Measurements from ENCODE around the gene MXD1. TPM values are rescaled to one million over a fixed set of nuclear protein-coding genes. Genes with fewer than 3 reads are reported as not detected.

Gene MXD1
- polyA plus RNA-seq, 3 donors: 83.1 to 247 (median 112) TPM

- peak overlapping the region in 1 of 3 experiments; percentile 16 for H3K4me3 ChIP-seq (replicated peaks in 1 of 3; ENCODE audit: low read depth in 2 of 3, low read length in 3 of 3)
- H3K4me3 Mint-ChIP-seq: peak overlapping the region; percentile 32 to 61
- H3K9me3 Mint-ChIP-seq: peaks cover 0 to 3% (median 0%) of the 10 kb centered on the region in 7 donors
- WGBS (ENCODE audit: insufficient coverage): 41% methylated on average over 3 of the region's 6 CpGs
- H3K4me2 ChIP-seq (replicated peaks; ENCODE audit: extremely low read depth, low read length, poor library complexity, severe bottlenecking): peak overlapping the region; percentile 15
- H3K4me1 ChIP-seq (ENCODE audit: control insufficient read depth in 1 of 2, insufficient read depth in 2 of 2, low read length in 2 of 2): peaks cover 45 to 63% of the 10 kb centered on the region in 2 donors
- H3K27me3 ChIP-seq (ENCODE audit: control insufficient read depth in 2 of 2, insufficient read depth in 2 of 2, low read length in 2 of 2): no peaks in the 10 kb centered on the region
- H3K27me3 Mint-ChIP-seq (ENCODE audit: low read depth in 3 of 3): peaks cover 0 to 3% (median 0%) of the 10 kb centered on the region in 3 donors
- H3K27ac Mint-ChIP-seq: peak overlapping the region; percentile 73 to 92 (median 90)
- no peaks in the 10 kb centered on the region for H4K20me1 ChIP-seq (ENCODE audit: insufficient read depth, low read length)
- peak overlapping the region; percentile 29 to 58 for H3K27ac ChIP-seq (ENCODE audit: low read depth in 1 of 2, low read length in 2 of 2)
- TF ChIP-seq, protein P1, sequence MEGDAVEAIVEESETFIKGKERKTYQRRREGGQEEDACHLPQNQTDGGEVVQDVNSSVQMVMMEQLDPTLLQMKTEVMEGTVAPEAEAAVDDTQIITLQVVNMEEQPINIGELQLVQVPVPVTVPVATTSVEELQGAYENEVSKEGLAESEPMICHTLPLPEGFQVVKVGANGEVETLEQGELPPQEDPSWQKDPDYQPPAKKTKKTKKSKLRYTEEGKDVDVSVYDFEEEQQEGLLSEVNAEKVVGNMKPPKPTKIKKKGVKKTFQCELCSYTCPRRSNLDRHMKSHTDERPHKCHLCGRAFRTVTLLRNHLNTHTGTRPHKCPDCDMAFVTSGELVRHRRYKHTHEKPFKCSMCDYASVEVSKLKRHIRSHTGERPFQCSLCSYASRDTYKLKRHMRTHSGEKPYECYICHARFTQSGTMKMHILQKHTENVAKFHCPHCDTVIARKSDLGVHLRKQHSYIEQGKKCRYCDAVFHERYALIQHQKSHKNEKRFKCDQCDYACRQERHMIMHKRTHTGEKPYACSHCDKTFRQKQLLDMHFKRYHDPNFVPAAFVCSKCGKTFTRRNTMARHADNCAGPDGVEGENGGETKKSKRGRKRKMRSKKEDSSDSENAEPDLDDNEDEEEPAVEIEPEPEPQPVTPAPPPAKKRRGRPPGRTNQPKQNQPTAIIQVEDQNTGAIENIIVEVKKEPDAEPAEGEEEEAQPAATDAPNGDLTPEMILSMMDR (IDR thresholded peaks at IDR 0.05): peak; percentile 25
- H3K79me2 ChIP-seq (ENCODE audit: insufficient read depth, low read length): no peaks in the 10 kb centered on the region
- H2AFZ ChIP-seq (ENCODE audit: insufficient read depth, low read depth, low read length, poor library complexity, severe bottlenecking): peak overlapping the region; percentile 52
- no peak overlapping the region for H3K9ac ChIP-seq (ENCODE audit: insufficient read depth, low read length, poor library complexity, severe bottlenecking)
- H3K36me3 ChIP-seq (replicated peaks in 1 of 2; ENCODE audit: control insufficient read depth in 1 of 2, insufficient read depth in 2 of 2, low read length in 2 of 2): no peaks in the 10 kb centered on the region
- H3K36me3 Mint-ChIP-seq: no peaks in the 10 kb centered on the region
- peaks cover 61% of the 10 kb centered on the region for H3K4me1 Mint-ChIP-seq
- DNase-seq: peak in 2 of 3 donors; percentile 33 to 44
- intact Hi-C loops (cut with micrococcal nuclease): no loop called here
- H3K9me3 ChIP-seq (replicated peaks in 1 of 2; ENCODE audit: control insufficient read depth in 1 of 2, insufficient read depth in 1 of 2, low read length in 2 of 2): no peaks in the 10 kb centered on the region
These were observed 37.6 kb downstream of the MXD1 start for GRCh38 chr2:69952336-69953115.

- H3K36me3 ChIP-seq (replicated peaks in 1 of 2; ENCODE audit: control insufficient read depth in 1 of 2, insufficient read depth in 2 of 2, low read length in 2 of 2): no peaks in the 10 kb centered on the region
- TF ChIP-seq, protein P1 (IDR thresholded peaks at IDR 0.05): no peak
- no CpG with 5 or more reads among the region's 1 CpG for WGBS (ENCODE audit: insufficient coverage)
- H3K4me2 ChIP-seq (replicated peaks; ENCODE audit: extremely low read depth, low read length, poor library complexity, severe bottlenecking): no peak overlapping the region
- DNase-seq: no peak
- Mint-ChIP-seq H3K4me1 (peaks cover 50% of the 10 kb centered on the region), H3K27ac (peak overlapping the region in 2 of 7 donors; percentile 4 to 20), H3K36me3 (no peaks in the 10 kb centered on the region), H3K4me3 (no peak overlapping the region), H3K27me3 (ENCODE audit: low read depth in 3 of 3) (peaks cover 0 to 8% (median 0%) of the 10 kb centered on the region in 3 donors), H3K9me3 (peaks cover 0 to 3% (median 0%) of the 10 kb centered on the region in 7 donors)
- H3K9me3 ChIP-seq (replicated peaks in 1 of 2; ENCODE audit: control insufficient read depth in 1 of 2, insufficient read depth in 1 of 2, low read length in 2 of 2): no peaks in the 10 kb centered on the region
- H4K20me1 ChIP-seq (ENCODE audit: insufficient read depth, low read length): no peaks in the 10 kb centered on the region
- H3K4me3 ChIP-seq (replicated peaks in 1 of 3; ENCODE audit: low read depth in 2 of 3, low read length in 3 of 3): no peak overlapping the region
- no peak overlapping the region for H3K9ac ChIP-seq (ENCODE audit: insufficient read depth, low read length, poor library complexity, severe bottlenecking)
- H3K4me1 ChIP-seq (ENCODE audit: control insufficient read depth in 1 of 2, insufficient read depth in 2 of 2, low read length in 2 of 2): peaks cover 32 to 50% of the 10 kb centered on the region in 2 donors
- H3K27ac ChIP-seq (ENCODE audit: low read depth in 1 of 2, low read length in 2 of 2): no peak overlapping the region
- no peak overlapping the region for H2AFZ ChIP-seq (ENCODE audit: insufficient read depth, low read depth, low read length, poor library complexity, severe bottlenecking)
- intact Hi-C loops (cut with micrococcal nuclease): no loop called here
- no peaks in the 10 kb centered on the region for H3K27me3 ChIP-seq (ENCODE audit: control insufficient read depth in 2 of 2, insufficient read depth in 2 of 2, low read length in 2 of 2)
- H3K79me2 ChIP-seq (ENCODE audit: insufficient read depth, low read length): no peaks in the 10 kb centered on the region
These were observed 39.2 kb downstream of the MXD1 start for GRCh38 chr2:69954084-69954483.

Measured in CD14-positive monocyte (primary cell).